ENCODE measurements around the gene FIGNL1.

FIGNL1 gene

GRCh38 chr7:50449881-50450589 lies at the start of gene FIGNL1:
Gene FIGNL1, minus strand, starts transcription at chr7:50450350. Its CDS starts 3,063 bp downstream, at chr7:50447287.
- DNase-seq, result peak; percentile 53
- in situ Hi-C loops (cut with HindIII; ENCODE audit: low pct_ligation_motif_present, low sequenced_read_pairs), result no loop called here
- no peak for TF ChIP-seq CTCF (IDR thresholded peaks at IDR 0.05; ENCODE audit: low read depth, low read length, missing control alignments)
- no peaks in the 10 kb centered on the region for H3K27me3 ChIP-seq (replicated peaks)
- peak within 1 kb of the TSS; percentile 66 for H3K27ac ChIP-seq
- H3K36me3 ChIP-seq (replicated peaks), result no peaks in the 10 kb centered on the region
- H3K4me3 ChIP-seq (ENCODE audit: low read depth, low read length), result peak within 1 kb of the TSS; percentile 82

DNA sequence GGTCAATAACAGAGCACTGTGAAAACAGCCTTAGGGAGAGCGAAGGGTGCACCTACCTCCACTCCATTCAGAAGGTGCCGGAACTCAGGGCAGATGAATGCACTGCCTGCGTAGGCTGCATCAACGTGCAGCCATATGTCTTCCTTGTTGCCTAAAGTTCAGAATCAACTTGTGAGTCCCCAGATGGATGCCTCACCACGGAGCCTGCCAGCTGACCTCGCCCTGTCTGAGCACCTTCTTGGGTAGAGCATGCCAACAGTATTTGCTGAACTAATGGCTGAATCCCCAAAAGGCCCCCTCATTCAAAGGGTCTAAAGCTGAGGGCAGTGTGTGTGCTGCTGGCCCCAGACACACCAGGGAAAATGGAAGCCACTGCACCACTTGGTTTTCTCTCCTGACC lies 48.9 kb upstream of the FIGNL1 start:
- no peak for DNase-seq
- Histone ChIP-seq H3K27me3 (replicated peaks) (no peaks in the 10 kb centered on the region), H3K27ac (no peak overlapping the region), H3K36me3 (replicated peaks) (no peaks in the 10 kb centered on the region), H3K4me3 (ENCODE audit: low read depth, low read length) (no peak overlapping the region)
- in situ Hi-C loops (cut with HindIII; ENCODE audit: low pct_ligation_motif_present, low sequenced_read_pairs), result no loop called here
- no peak for TF ChIP-seq CTCF (IDR thresholded peaks at IDR 0.05; ENCODE audit: low read depth, low read length, missing control alignments)

- H3K27ac ChIP-seq, result no peak overlapping the region
- no peaks in the 10 kb centered on the region for H3K27me3 ChIP-seq (replicated peaks)
- H3K4me3 ChIP-seq (ENCODE audit: low read depth, low read length), result no peak overlapping the region
- no peak for DNase-seq
- H3K36me3 ChIP-seq (replicated peaks), result no peaks in the 10 kb centered on the region
- in situ Hi-C loops (cut with HindIII; ENCODE audit: low pct_ligation_motif_present, low sequenced_read_pairs), result no loop called here
- TF ChIP-seq CTCF (IDR thresholded peaks at IDR 0.05; ENCODE audit: low read depth, low read length, missing control alignments), result no peak
Observed at GRCh38 chr7:50497968-50498367, 47.8 kb upstream of the FIGNL1 start.

GRCh38 chr7:50497068-50497642 lies 47.0 kb upstream of the FIGNL1 start:
- peak; percentile 73 for DNase-seq
- Histone ChIP-seq H3K4me3 (ENCODE audit: low read depth, low read length) (no peak overlapping the region), H3K27me3 (replicated peaks) (no peaks in the 10 kb centered on the region), H3K36me3 (replicated peaks) (no peaks in the 10 kb centered on the region), H3K27ac (no peak overlapping the region)
- no peak for TF ChIP-seq CTCF (IDR thresholded peaks at IDR 0.05; ENCODE audit: low read depth, low read length, missing control alignments)
- in situ Hi-C loops (cut with HindIII; ENCODE audit: low pct_ligation_motif_present, low sequenced_read_pairs), result no loop called here

GRCh38 chr7:50496569-50496968 lies 46.4 kb upstream of the FIGNL1 start:
- Histone ChIP-seq H3K27me3 (replicated peaks) (no peaks in the 10 kb centered on the region), H3K4me3 (ENCODE audit: low read depth, low read length) (no peak overlapping the region), H3K27ac (no peak overlapping the region), H3K36me3 (replicated peaks) (no peaks in the 10 kb centered on the region)
- DNase-seq, result no peak
- in situ Hi-C loops (cut with HindIII; ENCODE audit: low pct_ligation_motif_present, low sequenced_read_pairs), result no loop called here
- no peak for TF ChIP-seq CTCF (IDR thresholded peaks at IDR 0.05; ENCODE audit: low read depth, low read length, missing control alignments)

Measured in brain microvascular endothelial cell (primary cell).